ENCODE results near the gene CIT.

The CIT gene

GRCh38 chr12:119682639-119683252, 194.4 kb downstream of the CIT start:
- no peak for DNase-seq (ENCODE audit: extremely low read depth in 1 of 2, low read depth in 1 of 2)

GRCh38 chr12:119681728-119682638, 195.1 kb downstream of the CIT start:
- DNase-seq (ENCODE audit: extremely low read depth in 1 of 2, low read depth in 1 of 2) = no peak

- DNase-seq (ENCODE audit: extremely low read depth in 1 of 2, low read depth in 1 of 2) = no peak
Observed at GRCh38 chr12:119681111-119681510, 196.0 kb downstream of the CIT start.

GRCh38 chr12:119679490-119679889, 197.6 kb downstream of the CIT start:
- DNase-seq (ENCODE audit: extremely low read depth in 1 of 2, low read depth in 1 of 2) = no peak

- no peak for DNase-seq (ENCODE audit: extremely low read depth in 1 of 2, low read depth in 1 of 2)
Observed at GRCh38 chr12:119679081-119679480, 198.0 kb downstream of the CIT start.

GRCh38 chr12:119678459-119678858, 198.7 kb downstream of the CIT start:
- no peak for DNase-seq (ENCODE audit: extremely low read depth in 1 of 2, low read depth in 1 of 2)

- DNase-seq (ENCODE audit: extremely low read depth in 1 of 2, low read depth in 1 of 2) = no peak
Observed at GRCh38 chr12:119676573-119676972, 200.5 kb downstream of the CIT start.

GRCh38 chr12:119676022-119676421, 201.1 kb downstream of the CIT start:
- DNase-seq (ENCODE audit: extremely low read depth in 1 of 2, low read depth in 1 of 2) = no peak

GRCh38 chr12:119674560-119674959, 202.6 kb downstream of the CIT start:
- DNase-seq (ENCODE audit: extremely low read depth in 1 of 2, low read depth in 1 of 2) = no peak

- DNase-seq (ENCODE audit: extremely low read depth in 1 of 2, low read depth in 1 of 2) = no peak
Observed at GRCh38 chr12:119673634-119674033, 203.5 kb downstream of the CIT start.

GRCh38 chr12:119672194-119672593, 204.9 kb downstream of the CIT start:
- DNase-seq (ENCODE audit: extremely low read depth in 1 of 2, low read depth in 1 of 2) = no peak

GRCh38 chr12:119671070-119671469, 206.1 kb downstream of the CIT start:
- DNase-seq (ENCODE audit: extremely low read depth in 1 of 2, low read depth in 1 of 2) = no peak

- no peak for DNase-seq (ENCODE audit: extremely low read depth in 1 of 2, low read depth in 1 of 2)
Observed at GRCh38 chr12:119669744-119670472, 207.2 kb downstream of the CIT start.

- no peak for DNase-seq (ENCODE audit: extremely low read depth in 1 of 2, low read depth in 1 of 2)
Observed at GRCh38 chr12:119668324-119668841, 208.7 kb downstream of the CIT start.

- DNase-seq (ENCODE audit: extremely low read depth in 1 of 2, low read depth in 1 of 2) = peak; percentile 85 to 89
Observed at GRCh38 chr12:119667577-119668323, 209.4 kb downstream of the CIT start, which contains the start of gene PRKAB1. PRKAB1 (plus strand) TSS chr12:119668133; CDS start chr12:119668245, 112 bp downstream.

- DNase-seq (ENCODE audit: extremely low read depth in 1 of 2, low read depth in 1 of 2) = no peak
Observed at GRCh38 chr12:119666900-119667576, 210.1 kb downstream of the CIT start.

GRCh38 chr12:119666226-119666795, 210.8 kb downstream of the CIT start:
- no peak for DNase-seq (ENCODE audit: extremely low read depth in 1 of 2, low read depth in 1 of 2)

- DNase-seq (ENCODE audit: extremely low read depth in 1 of 2, low read depth in 1 of 2) = no peak
Observed at GRCh38 chr12:119665164-119665929, 211.8 kb downstream of the CIT start.

- no peak for DNase-seq (ENCODE audit: extremely low read depth in 1 of 2, low read depth in 1 of 2)
Observed at GRCh38 chr12:119664642-119665041, 212.5 kb downstream of the CIT start.

Measured in activated CD8-positive, alpha-beta memory T cell treated with anti-CD3 and anti-CD28 coated beads for 1 hour (primary cell).